HG02678 (cell line): Measurements from ENCODE around the gene PPP6R2.

Experiments
- ATAC-seq: cut with Tn5 transposase; IDR thresholded peaks from one replicate; pipeline ENCODE4 v1.9.1; 2021; ENCODE audit warnings: mild to moderate bottlenecking, moderate library complexity; ENCODE audit not compliant: unreplicated experiment

PPP6R2 gene, protein sequence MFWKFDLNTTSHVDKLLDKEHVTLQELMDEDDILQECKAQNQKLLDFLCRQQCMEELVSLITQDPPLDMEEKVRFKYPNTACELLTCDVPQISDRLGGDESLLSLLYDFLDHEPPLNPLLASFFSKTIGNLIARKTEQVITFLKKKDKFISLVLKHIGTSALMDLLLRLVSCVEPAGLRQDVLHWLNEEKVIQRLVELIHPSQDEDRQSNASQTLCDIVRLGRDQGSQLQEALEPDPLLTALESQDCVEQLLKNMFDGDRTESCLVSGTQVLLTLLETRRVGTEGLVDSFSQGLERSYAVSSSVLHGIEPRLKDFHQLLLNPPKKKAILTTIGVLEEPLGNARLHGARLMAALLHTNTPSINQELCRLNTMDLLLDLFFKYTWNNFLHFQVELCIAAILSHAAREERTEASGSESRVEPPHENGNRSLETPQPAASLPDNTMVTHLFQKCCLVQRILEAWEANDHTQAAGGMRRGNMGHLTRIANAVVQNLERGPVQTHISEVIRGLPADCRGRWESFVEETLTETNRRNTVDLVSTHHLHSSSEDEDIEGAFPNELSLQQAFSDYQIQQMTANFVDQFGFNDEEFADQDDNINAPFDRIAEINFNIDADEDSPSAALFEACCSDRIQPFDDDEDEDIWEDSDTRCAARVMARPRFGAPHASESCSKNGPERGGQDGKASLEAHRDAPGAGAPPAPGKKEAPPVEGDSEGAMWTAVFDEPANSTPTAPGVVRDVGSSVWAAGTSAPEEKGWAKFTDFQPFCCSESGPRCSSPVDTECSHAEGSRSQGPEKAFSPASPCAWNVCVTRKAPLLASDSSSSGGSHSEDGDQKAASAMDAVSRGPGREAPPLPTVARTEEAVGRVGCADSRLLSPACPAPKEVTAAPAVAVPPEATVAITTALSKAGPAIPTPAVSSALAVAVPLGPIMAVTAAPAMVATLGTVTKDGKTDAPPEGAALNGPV

GRCh38 chr22:50342651-50343540, at the start of gene PPP6R2:
TSS of gene PPP6R2 (plus strand) at chr22:50343327. CDS start at chr22:50393909, 50,582 bp downstream.
- ATAC-seq = peak; percentile 64

- no peak for ATAC-seq
These were observed 49.4 kb upstream of the PPP6R2 start for GRCh38 chr22:50293441-50294318.

DNA sequence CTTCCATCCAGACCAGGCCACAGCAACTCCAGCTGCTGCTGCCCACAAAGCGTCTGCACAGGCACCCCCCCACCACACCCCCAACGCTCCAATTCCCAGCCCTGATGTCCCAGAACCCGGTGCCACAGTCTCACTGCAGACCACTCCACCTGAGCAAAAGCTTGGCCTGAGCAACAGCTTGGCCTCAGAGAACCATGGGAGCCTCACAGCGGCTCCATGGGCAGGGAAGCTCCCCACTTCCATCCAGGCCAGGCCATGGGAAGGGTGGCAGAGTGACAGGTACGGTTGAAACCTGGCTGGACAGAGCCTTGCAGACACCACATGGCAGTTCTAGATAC, 48.8 kb upstream of the PPP6R2 start:
- ATAC-seq = no peak

DNA sequence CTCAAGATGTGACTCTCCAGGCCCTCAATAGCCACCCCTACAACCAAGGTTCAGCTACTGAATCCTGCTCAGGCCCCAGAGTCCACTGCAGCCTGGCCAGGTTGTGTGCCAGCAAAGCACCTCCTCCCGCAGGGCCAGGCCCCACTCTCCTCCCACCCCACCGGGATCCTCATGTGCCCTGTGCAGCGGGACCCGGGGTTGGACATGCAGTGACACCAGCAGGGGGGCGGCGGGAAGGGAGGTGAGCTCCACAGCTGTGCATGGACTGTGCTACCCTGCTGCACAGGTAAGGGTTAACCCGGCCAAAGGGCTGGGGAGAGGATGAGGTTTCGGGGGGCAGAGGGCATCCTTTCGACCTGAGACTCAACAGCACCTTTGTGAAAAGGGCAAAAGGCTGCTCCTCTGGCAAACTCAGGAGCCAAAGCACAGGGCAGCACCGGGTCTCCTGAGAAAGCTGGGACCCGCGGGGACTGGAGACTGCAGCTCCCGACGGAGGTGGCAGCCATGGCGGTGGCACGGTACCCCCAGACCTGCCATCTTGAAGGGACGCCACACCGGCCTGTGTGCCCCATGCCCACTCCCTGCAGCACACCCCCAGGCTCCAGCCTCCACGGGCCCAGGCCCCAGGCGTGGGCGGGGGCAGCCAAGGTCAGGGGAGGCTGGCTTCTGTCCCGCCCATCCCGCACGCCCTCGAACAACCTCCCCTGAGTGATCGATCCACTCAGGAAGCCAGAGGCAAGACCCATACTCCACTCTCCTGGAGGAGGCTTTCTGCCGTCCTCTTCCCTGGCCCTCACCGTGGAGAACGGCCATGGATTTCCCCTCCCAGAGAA, 46.3 kb upstream of the PPP6R2 start:
- ATAC-seq = no peak

DNA sequence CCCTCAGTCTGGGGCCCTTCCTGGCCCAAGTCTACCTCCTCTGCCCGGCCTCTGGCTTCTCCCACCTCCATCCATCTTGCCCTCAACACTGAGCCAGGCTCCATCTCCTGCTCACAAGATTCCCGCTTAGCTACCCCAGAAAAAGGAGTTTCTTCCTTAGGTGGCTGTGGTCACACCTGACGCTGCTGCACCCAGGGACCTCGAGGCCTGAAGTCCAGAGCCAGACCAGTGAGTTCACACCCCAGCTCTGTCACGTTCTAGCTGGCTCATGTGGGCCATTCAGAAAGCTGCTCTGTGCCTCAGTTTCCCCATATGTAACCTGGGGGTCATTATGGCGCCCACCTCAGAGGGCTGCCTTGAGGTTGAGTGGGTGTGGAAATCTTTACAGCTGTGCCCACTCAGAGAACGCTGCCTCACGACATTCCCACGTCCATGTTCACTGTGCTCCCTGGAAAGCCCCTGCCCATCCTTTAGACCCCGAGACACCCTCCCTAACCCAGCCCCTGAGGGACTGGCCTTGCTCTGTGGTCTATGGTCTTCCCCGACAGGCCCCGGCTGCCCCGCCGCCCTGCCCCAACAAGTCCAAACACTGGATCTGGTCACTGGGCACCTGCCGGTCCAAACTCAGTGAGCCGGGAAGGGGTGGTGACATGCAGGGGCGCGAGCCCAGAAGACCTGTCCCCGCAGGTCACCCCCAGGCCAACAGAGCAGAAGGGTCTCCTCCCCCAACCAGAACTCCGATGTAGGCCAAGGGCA, 45.4 kb upstream of the PPP6R2 start:
- no peak for ATAC-seq

DNA sequence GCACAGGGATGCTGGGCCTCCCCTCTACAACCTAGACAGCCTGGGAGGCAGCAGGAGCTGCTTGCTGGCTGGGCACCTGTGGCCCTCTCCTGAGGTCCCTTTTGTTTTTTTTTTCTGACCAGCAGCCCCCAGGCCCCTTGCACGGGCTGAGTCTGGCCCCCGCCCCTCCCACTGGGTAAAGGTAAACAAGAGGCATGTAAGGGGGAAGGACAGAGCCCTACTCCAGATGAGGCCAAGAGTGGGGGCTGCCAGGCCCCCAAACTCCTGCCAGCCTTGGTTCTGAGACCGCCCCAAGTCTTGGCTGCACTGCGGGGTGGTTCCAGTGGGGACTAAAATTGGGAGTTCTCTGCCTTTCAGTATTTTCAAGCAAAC, 44.9 kb upstream of the PPP6R2 start:
- ATAC-seq = no peak

DNA sequence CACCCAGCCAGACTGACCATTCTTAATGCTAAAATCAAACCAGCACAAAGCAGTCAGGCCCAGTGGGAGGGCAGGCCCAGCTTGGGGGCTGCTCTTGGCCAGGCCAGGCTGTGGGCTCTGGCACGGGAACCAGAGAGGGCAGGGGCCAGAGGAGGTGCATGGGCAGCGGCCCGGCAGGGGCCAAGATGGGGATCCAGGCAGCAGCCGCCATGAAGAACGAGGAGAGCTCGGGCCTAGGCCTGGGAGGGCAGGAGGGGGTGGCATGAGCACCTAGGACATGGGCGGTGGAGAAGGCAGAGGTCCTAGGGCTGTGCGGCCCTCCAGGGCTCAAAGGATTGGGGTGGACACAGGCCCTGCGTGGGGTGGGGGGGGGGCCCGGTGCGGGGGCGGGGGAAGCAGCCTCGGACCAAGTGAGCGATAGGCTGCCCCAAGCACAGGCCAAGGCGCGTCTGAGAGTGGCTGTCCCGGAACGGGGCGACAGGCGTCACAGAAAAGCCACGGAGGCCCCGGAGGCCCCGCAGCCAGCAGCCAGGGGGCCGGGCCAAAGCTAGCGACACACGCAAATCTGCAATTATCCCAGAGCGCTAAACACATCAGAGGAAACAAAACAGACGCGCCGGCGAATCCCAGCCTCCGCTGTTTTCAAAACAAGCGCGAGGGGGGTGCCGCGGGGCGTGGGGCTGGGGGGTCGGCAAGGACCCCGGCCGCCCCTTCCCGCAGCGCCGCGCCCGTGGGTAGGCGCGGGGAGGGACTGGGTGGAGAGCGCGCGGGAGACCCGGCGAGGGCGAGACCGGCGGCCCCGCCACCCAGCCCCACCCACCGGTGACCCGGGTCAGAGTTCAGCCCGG, 44.0 kb upstream of the PPP6R2 start:
- no peak for ATAC-seq

GRCh38 chr22:50299785-50300619, 43.1 kb upstream of the PPP6R2 start:
- ATAC-seq = no peak

DNA sequence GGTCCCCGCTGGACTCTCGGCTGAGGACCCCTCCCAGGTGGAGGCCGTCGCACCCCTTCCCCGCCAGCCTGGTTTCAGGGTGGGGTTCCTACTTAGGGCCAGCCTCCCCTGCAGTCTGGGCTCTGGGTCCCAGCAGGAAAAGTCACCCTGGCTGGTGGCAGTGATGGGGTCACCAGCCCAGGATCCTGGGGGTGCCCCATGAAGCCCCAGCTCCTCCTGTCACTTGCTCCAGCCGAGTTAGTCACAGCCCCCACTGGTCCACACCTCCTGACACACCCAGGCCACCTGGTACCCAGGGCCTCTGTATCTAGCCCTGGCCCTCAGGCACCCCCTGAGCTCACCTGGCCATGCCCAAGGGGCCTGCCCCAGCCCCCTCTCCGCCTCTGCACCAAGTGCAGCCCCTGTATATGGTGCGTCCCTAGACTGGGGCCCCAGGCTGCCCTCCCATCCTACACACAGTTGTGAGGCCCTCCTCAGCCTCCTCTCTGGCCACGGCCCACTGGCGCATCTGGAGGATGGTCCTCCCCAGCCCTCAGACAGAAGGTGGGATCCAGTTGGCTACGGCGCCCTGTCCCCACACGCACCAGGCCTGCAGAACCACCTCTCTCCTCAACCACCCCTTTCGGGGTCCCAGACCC, 42.4 kb upstream of the PPP6R2 start:
- ATAC-seq = no peak

DNA sequence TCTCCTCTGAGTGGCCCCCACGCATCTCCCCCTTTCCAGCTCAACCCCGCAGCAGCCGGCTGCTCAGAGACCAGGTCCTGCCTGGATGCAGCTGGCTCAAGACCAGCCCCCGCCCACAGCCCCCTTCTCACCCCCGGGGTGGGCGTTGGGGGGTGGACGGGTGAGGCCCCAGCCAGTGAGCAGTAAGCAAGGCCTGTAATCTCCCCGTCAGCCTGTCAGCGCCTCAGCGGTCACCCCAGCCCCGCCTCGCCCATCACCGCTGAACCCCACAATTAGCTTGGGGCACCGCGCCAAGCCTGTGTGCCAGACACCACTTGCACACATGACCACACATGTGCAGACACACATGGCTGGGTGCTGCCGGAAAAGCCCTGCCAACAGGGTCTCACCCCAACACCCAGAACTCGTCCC, 41.5 kb upstream of the PPP6R2 start:
- ATAC-seq = no peak

DNA sequence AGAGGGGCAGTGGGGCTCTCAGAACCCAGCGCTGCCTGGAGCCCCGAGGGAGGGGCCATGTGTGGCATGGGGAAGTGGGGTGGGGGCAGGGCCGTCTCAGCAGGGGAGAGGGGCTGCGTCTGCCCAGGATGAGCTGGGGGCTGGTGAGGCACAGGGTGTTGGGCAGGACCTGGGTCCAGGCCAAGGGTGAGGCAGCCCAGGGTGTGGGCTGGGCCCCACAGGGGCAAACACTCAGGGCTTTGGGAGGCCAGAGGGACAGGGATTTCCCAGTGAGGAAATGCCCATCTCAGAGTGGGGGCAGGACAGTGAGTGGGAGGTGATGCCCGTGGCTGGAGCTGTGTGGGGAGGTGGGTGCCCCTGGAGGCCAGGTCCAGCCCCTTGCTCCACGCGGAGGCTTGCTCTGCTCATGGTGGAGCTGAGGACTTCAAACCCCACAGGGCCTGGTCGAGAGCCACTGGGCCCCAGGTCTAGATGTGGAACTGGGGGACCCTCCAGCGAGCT, 41.0 kb upstream of the PPP6R2 start:
- ATAC-seq = no peak

DNA sequence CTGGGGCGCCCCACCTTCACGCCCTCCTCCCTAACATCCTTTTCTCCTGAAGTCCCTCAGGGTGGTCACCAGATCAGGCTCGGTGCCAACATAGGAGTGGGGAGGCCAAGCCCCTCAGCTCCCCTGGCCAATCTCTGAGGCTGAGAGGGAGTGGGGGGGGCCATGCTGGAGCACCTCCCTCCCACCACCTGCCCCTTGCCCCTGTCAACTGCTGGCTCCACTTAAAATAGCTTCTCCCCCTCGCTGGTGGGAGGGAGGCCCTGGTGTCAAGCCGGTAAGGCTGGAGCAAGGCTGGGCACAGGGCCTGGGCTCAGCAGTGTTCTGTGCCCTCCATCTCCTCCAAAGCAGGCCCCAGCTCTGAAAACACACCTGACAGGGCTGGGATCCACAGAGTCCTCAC, 40.6 kb upstream of the PPP6R2 start:
- ATAC-seq = no peak

DNA sequence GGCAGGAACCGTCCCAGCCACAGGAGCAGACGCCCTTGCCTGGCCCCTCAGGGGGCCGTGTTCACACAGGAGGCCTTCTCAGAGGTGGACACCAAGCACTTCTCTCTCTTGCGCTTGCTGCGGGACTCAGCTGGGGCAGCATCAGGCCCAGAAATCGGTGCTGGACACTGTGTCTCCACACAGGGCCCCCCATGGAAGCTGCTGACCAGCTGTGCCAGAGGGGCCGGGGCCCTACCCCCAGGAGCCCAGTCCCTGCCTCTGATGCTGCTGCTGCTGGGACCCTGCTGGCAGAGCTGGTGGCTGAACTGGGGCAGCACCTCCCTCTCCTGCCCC, 39.6 kb upstream of the PPP6R2 start:
- no peak for ATAC-seq

- ATAC-seq = no peak
These were observed 39.1 kb upstream of the PPP6R2 start for GRCh38 chr22:50303848-50304527.

DNA sequence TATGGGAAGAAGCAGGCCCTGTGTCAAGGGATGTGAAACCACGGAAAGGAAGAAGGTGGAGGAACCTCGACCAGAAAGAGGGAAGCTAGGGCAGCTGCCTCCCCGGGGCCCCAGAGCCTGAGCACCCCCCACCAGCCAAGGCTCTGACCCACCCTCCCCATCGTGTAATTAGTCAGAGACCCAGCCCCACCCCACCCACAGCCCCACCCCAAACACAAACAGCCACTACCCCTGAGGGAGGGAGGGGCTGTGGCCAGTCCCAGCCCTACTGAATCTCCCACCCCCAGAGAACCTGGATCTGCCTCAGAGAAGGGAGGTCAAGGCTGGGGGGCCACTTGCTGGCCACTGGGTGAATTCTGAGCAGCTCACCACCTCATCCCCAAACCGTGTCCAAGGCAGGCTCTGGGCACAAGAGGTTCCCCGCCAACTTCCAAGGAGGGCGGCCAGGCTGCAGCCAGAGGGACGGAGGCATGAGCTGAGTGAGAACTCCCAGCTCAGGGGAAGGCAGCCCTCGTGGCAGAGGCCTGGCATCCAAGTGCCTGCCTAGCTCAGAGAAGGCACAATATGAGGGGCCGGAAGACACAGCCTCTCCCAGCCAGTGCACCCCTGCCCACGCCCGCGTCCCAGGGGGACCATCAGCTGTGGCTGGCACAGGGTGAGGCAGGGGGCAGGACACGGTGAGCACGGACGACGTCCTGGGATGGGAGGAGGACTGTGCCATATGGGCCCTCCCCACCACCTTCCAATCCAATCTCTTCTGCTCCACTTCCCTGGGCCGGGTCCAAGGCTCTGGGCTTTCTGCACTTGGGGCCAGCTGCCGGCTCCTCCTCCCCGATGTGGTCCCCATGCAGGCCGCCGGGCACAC, 38.4 kb upstream of the PPP6R2 start:
- no peak for ATAC-seq
